Stomach smooth muscle (tissue), 2 donors: ENCODE results near the gene SESN3.

Source experiments
- H3K27ac ChIP-seq: one replicate; pipeline ENCODE4 v1.7.0; 2013; ENCODE audit warnings: mild to moderate bottlenecking, low read length, inconsistent platforms
- H3K27me3 ChIP-seq, 2 donors: one replicate each; pipeline ENCODE4 v1.7.0; 2013; ENCODE audit warnings: low read length in 2 of 2; ENCODE audit not compliant: insufficient read depth in 2 of 2, control insufficient read depth in 1 of 2
- H3K36me3 ChIP-seq, 2 donors: one replicate each; pipeline ENCODE4 v1.7.0; 2013; ENCODE audit warnings: low read length in 2 of 2; ENCODE audit not compliant: control insufficient read depth in 2 of 2, insufficient read depth in 2 of 2
- H3K4me1 ChIP-seq: one replicate; pipeline ENCODE4 v1.7.0; 2013; ENCODE audit warnings: low read length; ENCODE audit not compliant: control insufficient read depth, insufficient read depth
- H3K4me3 ChIP-seq, 2 donors: one replicate each; pipeline ENCODE4 v1.7.0; 2013; ENCODE audit warnings: low read length in 2 of 2
- H3K9ac ChIP-seq, 2 donors: one replicate each; pipeline ENCODE4 v1.7.0; 2013; ENCODE audit warnings: low read length in 2 of 2, mild to moderate bottlenecking in 1 of 2
- H3K9me3 ChIP-seq, 2 donors: one replicate each; pipeline ENCODE4 v1.7.0; 2013; ENCODE audit warnings: low read length in 2 of 2; ENCODE audit not compliant: control insufficient read depth in 2 of 2
- donor health status: healthy.
- donor health status: Pancreatic carcinoma.

SESN3 gene

DNA sequence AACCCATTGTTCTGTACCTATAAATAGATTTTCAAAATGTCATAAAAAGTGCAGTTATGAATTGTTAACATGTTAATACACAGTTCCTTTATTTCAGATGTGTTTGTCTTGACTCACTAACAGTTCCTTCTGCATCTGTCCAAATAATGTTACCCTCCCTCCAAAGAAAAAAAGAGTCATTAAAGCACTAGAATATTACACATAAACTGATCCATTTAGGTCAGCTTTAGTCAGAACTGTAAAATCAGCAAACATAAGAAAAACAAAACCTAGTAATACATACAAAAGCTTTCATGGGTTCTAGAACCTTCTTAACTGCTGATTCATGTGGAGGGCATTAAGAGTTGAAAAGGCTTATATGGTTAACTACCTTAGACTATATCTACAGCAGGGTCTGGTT lies 65.4 kb downstream of the SESN3 start:
- no peaks in the 10 kb centered on the region for H3K4me1 ChIP-seq
- H3K9me3 ChIP-seq, result no peaks in the 10 kb centered on the region
- H3K27me3 ChIP-seq, result no peaks in the 10 kb centered on the region
- H3K27ac ChIP-seq, result no peak overlapping the region
- H3K4me3 ChIP-seq, result no peak overlapping the region
- no peaks in the 10 kb centered on the region for H3K36me3 ChIP-seq
- H3K9ac ChIP-seq, result no peak overlapping the region

DNA sequence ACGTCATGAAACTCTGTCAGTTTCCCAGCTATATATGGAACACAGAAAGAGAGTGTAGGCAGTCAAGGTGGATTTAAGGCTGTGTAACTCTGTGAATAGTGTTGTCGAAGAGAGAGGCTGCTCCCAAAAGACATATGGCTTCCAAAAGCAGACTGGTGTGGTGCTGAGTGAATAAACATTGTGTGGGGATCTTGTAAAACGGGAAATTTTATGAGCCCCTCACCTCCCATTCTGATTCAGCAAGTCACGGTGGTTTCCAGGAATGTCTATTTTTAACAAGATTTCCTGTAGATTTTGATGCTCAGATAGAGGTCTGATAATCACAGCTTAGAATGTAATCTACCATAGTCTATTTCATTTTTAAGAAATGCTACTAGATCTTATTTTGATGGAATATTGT lies 67.9 kb downstream of the SESN3 start:
- H3K9me3 ChIP-seq, result no peaks in the 10 kb centered on the region
- H3K36me3 ChIP-seq, result no peaks in the 10 kb centered on the region
- no peak overlapping the region for H3K27ac ChIP-seq
- H3K4me1 ChIP-seq, result peaks cover 8% of the 10 kb centered on the region
- H3K9ac ChIP-seq, result no peak overlapping the region
- H3K4me3 ChIP-seq, result no peak overlapping the region
- no peaks in the 10 kb centered on the region for H3K27me3 ChIP-seq

DNA sequence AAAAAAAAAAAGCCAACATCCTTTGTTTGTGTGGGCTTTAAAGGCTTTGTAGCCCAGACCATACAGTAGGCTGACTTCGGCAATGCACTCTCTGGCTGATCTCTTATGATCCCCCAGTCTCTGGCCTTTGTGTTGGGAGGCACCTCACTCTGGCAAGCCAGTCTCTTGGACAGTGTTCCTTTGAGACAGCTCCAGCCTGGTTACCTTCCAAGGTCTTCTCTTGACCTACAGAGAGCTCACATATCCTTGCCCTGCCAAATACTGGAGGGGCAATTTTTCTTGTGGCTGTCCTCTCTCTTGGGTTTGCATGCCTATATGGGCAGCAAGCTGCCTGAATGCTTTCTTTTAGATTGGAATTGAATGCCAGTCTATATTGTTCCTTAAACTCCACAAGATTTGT lies 69.8 kb downstream of the SESN3 start:
- Histone ChIP-seq H3K27ac (no peak overlapping the region), H3K9me3 (no peaks in the 10 kb centered on the region), H3K36me3 (no peaks in the 10 kb centered on the region), H3K4me1 (peaks cover 26% of the 10 kb centered on the region), H3K9ac (no peak overlapping the region), H3K4me3 (no peak overlapping the region), H3K27me3 (no peaks in the 10 kb centered on the region)

DNA sequence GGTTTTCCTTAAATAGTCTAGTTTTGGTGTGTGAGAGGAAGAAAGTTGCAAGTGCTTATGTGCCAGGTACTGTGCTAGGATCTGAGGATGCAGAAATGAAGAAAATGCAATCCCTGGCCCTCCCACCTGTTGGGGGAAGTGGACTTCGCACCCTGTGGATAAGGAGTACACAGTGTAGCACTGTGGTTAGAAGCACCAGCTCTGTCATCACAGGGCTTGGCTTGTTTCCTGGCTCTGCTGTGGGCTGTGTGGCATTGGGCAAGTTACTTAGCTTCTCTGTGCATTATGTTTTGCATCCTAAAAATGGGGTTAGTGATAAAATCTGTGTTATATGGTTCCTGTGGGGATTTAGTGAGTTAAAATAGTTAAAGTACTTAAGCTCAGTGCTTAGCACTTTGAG lies 73.2 kb downstream of the SESN3 start:
- H3K9me3 ChIP-seq, result no peaks in the 10 kb centered on the region
- peaks cover 33% of the 10 kb centered on the region for H3K4me1 ChIP-seq
- H3K36me3 ChIP-seq, result no peaks in the 10 kb centered on the region
- no peak overlapping the region for H3K4me3 ChIP-seq
- H3K27me3 ChIP-seq, result no peaks in the 10 kb centered on the region
- H3K9ac ChIP-seq, result no peak overlapping the region
- peak overlapping the region; percentile 75 for H3K27ac ChIP-seq

DNA sequence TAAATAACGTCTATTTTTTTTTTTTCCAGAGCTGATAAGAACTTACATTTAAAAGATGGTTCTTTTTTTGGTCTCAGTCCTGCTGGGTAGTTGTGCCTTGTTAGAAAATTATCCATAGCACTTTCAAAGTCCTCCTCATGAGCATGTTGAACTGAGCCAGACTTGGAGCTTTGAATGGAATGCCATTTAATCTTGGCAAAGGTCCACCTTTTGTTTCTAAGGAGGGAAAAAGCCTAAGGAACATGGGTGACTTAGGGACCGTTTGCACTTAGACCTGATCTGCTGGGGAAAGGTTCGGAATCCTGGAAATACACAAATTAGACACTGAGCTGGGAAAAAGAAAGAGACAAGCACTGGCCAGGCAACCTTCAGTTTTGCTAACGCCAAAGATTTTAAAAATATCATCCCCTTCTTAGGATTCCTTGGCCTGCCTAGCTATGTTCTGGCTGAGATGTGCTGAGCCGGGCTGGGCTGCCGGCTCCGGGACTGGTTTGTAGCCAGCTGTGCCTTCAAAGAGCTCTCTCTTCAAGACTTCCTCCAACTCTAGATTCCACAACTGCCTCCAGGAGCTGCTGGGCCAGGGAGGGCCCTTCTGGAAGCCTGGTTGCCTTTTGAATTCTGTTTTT lies 74.0 kb downstream of the SESN3 start:
- Histone ChIP-seq H3K36me3 (no peaks in the 10 kb centered on the region), H3K4me3 (peak overlapping the region in 1 of 2 donors; percentile 61), H3K9me3 (no peaks in the 10 kb centered on the region), H3K9ac (peak overlapping the region; percentile 2 to 35), H3K27me3 (no peaks in the 10 kb centered on the region), H3K27ac (peak overlapping the region; percentile 75), H3K4me1 (peaks cover 34% of the 10 kb centered on the region)

DNA sequence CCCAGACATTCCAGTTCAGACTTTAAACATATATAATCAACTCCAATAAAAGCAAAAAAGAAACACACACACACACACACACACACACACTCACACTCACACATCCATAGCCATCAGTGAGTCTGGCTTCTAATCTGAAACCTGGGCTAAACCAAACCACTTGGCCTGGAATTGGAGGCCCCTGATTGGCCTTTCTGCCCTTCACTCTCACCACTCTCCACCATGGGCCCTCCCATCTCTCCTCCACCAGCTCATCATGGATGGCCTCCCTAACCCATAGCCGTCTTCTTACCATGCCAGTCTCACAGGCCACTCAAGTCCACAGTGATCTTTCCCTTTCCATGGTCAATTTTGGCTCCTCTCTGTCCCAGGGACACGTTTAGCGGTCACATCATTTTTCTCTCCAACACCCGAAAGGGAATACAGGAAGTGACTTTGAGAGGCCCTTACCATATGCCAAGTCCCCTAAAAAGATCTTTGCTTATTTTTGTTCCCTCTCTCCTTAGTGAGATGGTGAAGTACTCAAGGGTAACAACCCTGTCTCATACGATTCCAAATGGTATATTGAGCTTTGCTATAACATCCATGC lies 74.8 kb downstream of the SESN3 start:
- no peaks in the 10 kb centered on the region for H3K36me3 ChIP-seq
- no peak overlapping the region for H3K9ac ChIP-seq
- no peaks in the 10 kb centered on the region for H3K9me3 ChIP-seq
- H3K4me1 ChIP-seq, result peaks cover 41% of the 10 kb centered on the region
- no peak overlapping the region for H3K4me3 ChIP-seq
- peak overlapping the region; percentile 75 for H3K27ac ChIP-seq
- H3K27me3 ChIP-seq, result no peaks in the 10 kb centered on the region

DNA sequence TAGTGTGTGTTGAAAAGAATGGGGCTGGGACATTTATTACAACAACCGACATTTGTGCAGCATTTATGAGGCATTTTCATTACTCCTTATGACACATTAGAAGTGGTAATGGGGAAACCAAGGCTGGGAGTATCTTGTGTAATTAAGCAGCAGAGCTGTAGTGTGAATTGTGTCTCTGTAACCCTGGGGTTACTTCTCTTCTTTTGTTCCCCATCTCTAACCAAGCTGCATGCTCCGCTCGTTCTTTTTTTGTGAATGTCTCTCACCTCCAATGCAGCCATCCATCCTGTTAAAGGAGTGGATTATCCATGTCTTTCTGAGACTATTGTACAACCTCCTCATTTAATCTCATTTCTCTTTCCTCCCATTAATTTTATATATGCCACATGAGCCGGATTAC lies 75.6 kb downstream of the SESN3 start:
- H3K36me3 ChIP-seq, result no peaks in the 10 kb centered on the region
- H3K9me3 ChIP-seq, result no peaks in the 10 kb centered on the region
- H3K4me1 ChIP-seq, result peaks cover 48% of the 10 kb centered on the region
- H3K9ac ChIP-seq, result no peak overlapping the region
- no peaks in the 10 kb centered on the region for H3K27me3 ChIP-seq
- H3K4me3 ChIP-seq, result no peak overlapping the region
- H3K27ac ChIP-seq, result no peak overlapping the region

DNA sequence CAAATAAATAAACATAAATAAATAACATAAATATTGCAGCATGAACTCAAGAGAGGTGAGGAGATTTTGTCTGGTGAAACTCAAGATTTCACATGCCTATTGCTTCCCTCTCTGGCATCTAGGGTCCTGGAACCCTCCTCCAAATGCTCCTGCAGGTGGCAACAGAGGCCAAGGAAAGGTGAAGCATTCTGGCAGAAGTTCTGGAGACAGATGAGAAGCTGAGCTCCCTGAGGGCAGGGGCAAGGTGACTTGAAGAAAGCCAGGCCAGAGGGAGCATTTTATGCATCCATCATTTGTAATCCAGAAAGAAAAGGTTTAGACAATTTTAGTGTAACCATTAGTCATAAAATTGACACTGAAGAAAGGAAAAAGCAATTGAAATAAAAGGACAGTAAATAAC lies 76.5 kb downstream of the SESN3 start:
- Histone ChIP-seq H3K9ac (no peak overlapping the region), H3K27me3 (no peaks in the 10 kb centered on the region), H3K27ac (no peak overlapping the region), H3K4me3 (no peak overlapping the region), H3K4me1 (peaks cover 54% of the 10 kb centered on the region), H3K36me3 (no peaks in the 10 kb centered on the region), H3K9me3 (no peaks in the 10 kb centered on the region)

DNA sequence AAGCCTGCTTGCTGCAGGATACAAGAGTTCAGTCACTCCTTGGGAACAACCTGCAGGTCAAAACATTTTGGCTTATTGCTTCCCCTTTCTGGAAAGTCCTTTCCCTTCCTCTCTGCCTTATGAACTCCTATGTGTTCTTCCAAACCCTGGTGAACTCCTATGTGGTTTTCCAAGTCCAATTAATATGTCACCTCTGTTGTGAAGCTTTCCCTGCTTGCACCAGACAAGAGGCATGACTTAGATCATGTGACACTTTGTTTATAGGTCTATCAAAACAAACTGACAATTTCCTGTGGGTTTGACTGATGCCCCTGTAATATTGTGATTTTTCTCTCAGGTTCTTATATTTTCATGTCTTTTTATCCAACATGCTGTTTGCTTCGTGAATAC lies 77.2 kb downstream of the SESN3 start:
- H3K4me3 ChIP-seq, result peak overlapping the region in 1 of 2 donors; percentile 4
- no peaks in the 10 kb centered on the region for H3K36me3 ChIP-seq
- H3K27me3 ChIP-seq, result no peaks in the 10 kb centered on the region
- H3K27ac ChIP-seq, result no peak overlapping the region
- H3K9me3 ChIP-seq, result no peaks in the 10 kb centered on the region
- no peak overlapping the region for H3K9ac ChIP-seq
- H3K4me1 ChIP-seq, result peaks cover 54% of the 10 kb centered on the region

DNA sequence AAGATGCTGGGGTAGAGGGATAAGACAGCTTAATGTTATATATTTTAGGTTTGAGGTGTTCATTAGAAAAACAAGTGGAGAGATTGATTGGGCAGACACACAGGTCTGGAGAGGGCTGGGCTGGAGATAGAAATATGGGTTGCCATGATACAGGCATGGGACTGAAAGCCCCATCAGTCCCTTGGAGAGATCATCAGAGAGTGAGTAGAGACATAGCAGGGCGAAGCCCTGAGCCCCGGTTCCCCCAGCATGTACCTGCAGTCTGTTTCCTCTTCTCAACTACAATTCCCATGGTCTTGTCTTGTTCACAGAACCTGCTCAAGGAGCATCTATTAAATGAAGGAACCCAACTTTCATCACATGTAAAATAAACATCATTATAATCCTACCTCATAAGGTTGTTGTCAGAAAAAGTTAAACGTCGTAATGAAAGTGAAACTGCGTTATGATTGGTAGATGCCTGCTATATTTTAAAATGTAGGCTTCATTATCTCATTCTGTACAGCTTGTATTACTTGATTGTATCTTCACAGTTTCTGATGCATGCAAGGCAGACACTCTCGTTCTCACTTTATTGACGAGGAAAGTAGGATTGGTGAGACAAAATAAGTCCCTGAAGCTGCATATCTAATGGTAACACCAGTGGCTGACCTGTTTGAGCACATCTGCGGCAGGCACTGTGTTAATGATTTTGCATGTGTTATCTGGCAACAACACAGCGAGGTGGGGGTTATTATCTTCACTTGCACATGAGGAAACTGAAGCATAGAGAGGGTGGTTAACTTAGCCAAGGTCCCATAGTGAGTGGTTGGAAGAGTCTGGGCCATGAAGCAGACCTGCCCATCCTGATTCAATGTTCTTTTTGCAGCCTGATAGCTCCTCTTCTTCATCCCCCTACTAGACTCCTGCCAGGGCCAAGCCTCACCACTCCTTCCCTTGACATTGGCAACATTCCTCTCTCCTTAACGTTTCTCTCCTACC lies 77.8 kb downstream of the SESN3 start:
- no peaks in the 10 kb centered on the region for H3K36me3 ChIP-seq
- H3K27me3 ChIP-seq, result no peaks in the 10 kb centered on the region
- H3K4me1 ChIP-seq, result peaks cover 58% of the 10 kb centered on the region
- H3K9me3 ChIP-seq, result no peaks in the 10 kb centered on the region
- H3K4me3 ChIP-seq, result peak overlapping the region in 1 of 2 donors; percentile 4
- no peak overlapping the region for H3K9ac ChIP-seq
- H3K27ac ChIP-seq, result no peak overlapping the region
